Thymus (tissue), 11 donors: ENCODE measurements around the gene BUD13. TPM values are rescaled to one million over a fixed set of nuclear protein-coding genes. Genes with fewer than 3 reads are reported as not detected.
"Not testable (repeated sequence)": the region's sequence is repeated elsewhere in the genome, so short reads cannot be mapped to it uniquely, and the experiment has no call there.

Experiments used
- DNase-seq, 9 donors: peaks; one replicate each; pipeline ENCODE4 v3.0.0-alpha.2; 2013; ENCODE audit warnings: low spot score in 9 of 9, low read depth in 6 of 9, missing footprints in 1 of 9
- H3K27ac ChIP-seq, 2 donors: one replicate each; pipeline ENCODE4 v1.5.1; 2013; ENCODE audit warnings: control low read depth in 1 of 2, low read depth in 1 of 2, low read length in 1 of 2, mild to moderate bottlenecking in 1 of 2, moderate library complexity in 1 of 2
- H3K27me3 ChIP-seq, 2 donors: one replicate each; pipeline ENCODE4 v1.5.1; 2013; ENCODE audit warnings: low read length in 1 of 2; ENCODE audit not compliant: control insufficient read depth in 2 of 2, insufficient read depth in 1 of 2
- H3K36me3 ChIP-seq, 2 donors: one replicate each; pipeline ENCODE4 v1.5.1; 2013; ENCODE audit warnings: low read length in 1 of 2, mild to moderate bottlenecking in 1 of 2, moderate library complexity in 1 of 2; ENCODE audit not compliant: control insufficient read depth in 2 of 2, insufficient read depth in 2 of 2
- H3K4me1 ChIP-seq, 2 donors: one replicate each; pipeline ENCODE4 v1.5.1; 2013; ENCODE audit warnings: low read length in 2 of 2; ENCODE audit not compliant: control insufficient read depth in 2 of 2, insufficient read depth in 2 of 2
- H3K4me3 ChIP-seq, 2 donors: one replicate each; pipeline ENCODE4 v1.5.1; 2013; ENCODE audit warnings: low read length in 2 of 2, control low read depth in 1 of 2, mild to moderate bottlenecking in 1 of 2
- H3K9me3 ChIP-seq, 2 donors: one replicate each; pipeline ENCODE4 v1.5.1; 2013; ENCODE audit warnings: low read length in 1 of 2, mild to moderate bottlenecking in 1 of 2; ENCODE audit not compliant: control insufficient read depth in 2 of 2, insufficient read depth in 1 of 2
- WGBS: extraction: QIAGEN DNeasy Blood & Tissue Kit; methylation state at CpG from one replicate; pipeline ENCODE4 v1.1.7; 2013; 5-methylcytosine and 5-hydroxymethylcytosine counted together
- polyA plus RNA-seq: library from polyadenylated mRNA; stranded (reverse); fragments of 200-250 nt; gene quantifications from one replicate; pipeline ENCODE4 v1.2.3, GENCODE V29; 2013
- total RNA-seq: library from RNA; stranded (reverse); fragments of 120-200 nt; gene quantifications from one replicate; pipeline ENCODE4 v1.2.4, GENCODE V29; 2013
- donor health status: healthy.

BUD13 gene
- total and polyA plus RNA-seq, 2 donors, result 18.1 to 36.9 TPM

DNA sequence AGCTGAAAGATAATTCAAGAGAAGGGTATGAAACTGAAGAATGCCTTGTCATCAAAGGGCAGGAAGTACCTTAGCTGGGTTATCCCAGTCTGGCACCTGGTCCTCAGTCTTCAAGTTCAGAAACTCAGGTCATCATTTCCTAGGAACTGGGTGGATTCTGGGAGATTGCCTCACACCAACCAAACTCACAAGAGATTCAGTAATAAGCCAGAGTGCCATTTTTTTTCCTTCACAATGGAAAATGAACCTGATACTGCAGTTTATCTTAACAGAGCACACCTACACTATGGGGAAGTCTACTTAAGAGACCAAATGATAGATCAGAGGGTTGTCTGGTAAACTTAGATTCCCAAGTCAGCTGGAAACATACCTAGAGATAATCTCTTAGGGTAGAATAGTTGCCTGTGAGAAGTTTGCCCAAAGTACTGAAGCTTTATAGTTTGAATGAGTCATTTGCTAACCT is 3.8 kb upstream of the BUD13 start:
- DNase-seq, result peak in 1 of 9 donors; percentile 31
- H3K9me3 ChIP-seq, result no peaks in the 10 kb centered on the region
- peaks cover 23 to 42% of the 10 kb centered on the region in 2 donors for H3K36me3 ChIP-seq
- peaks cover 10 to 20% of the 10 kb centered on the region in 2 donors for H3K4me1 ChIP-seq
- H3K27me3 ChIP-seq, result no peaks in the 10 kb centered on the region
- no peak overlapping the region for H3K4me3 ChIP-seq
- H3K27ac ChIP-seq, result peak overlapping the region in 1 of 2 donors; percentile 9

GRCh38 chr11:116775975-116776374 is 3.2 kb upstream of the BUD13 start:
- peaks cover 14 to 22% of the 10 kb centered on the region in 2 donors for H3K4me1 ChIP-seq
- no peaks in the 10 kb centered on the region for H3K9me3 ChIP-seq
- H3K27ac ChIP-seq, result peak overlapping the region in 1 of 2 donors; percentile 9
- H3K36me3 ChIP-seq, result peaks cover 23 to 36% of the 10 kb centered on the region in 2 donors
- H3K27me3 ChIP-seq, result no peaks in the 10 kb centered on the region
- 98% methylated on average over 5 of the region's 5 CpGs for WGBS
- no peak overlapping the region for H3K4me3 ChIP-seq
- DNase-seq, result no peak

GRCh38 chr11:116774661-116775060 is 1.9 kb upstream of the BUD13 start:
- no peak overlapping the region for H3K4me3 ChIP-seq
- no peak for DNase-seq
- H3K4me1 ChIP-seq, result peaks cover 14 to 22% of the 10 kb centered on the region in 2 donors
- H3K9me3 ChIP-seq, result no peaks in the 10 kb centered on the region
- H3K27me3 ChIP-seq, result no peaks in the 10 kb centered on the region
- no peak overlapping the region for H3K27ac ChIP-seq
- WGBS, result 96% methylated on average over 5 of the region's 5 CpGs
- peaks cover 16 to 28% of the 10 kb centered on the region in 2 donors for H3K36me3 ChIP-seq

- peak in 2 of 9 donors; percentile 23 to 27 for DNase-seq
- Histone ChIP-seq H3K9me3 (no peaks in the 10 kb centered on the region), H3K27me3 (no peaks in the 10 kb centered on the region), H3K27ac (peak overlapping the region; percentile 74 to 92), H3K4me1 (peaks cover 14 to 22% of the 10 kb centered on the region in 2 donors), H3K36me3 (peaks cover 6 to 23% of the 10 kb centered on the region in 2 donors), H3K4me3 (peak overlapping the region; percentile 98)
- WGBS, result 5% methylated on average over 25 of the region's 25 CpGs
These were observed 663 bp upstream of the BUD13 start for GRCh38 chr11:116773203-116774097.

GRCh38 chr11:116771935-116772334 is 852 bp downstream of the BUD13 start:
- WGBS, result 9% methylated on average over 2 of the region's 2 CpGs
- Histone ChIP-seq H3K4me3 (peak overlapping the region; percentile 98), H3K9me3 (no peaks in the 10 kb centered on the region), H3K36me3 (peaks cover 4 to 15% of the 10 kb centered on the region in 2 donors), H3K4me1 (peaks cover 14 to 22% of the 10 kb centered on the region in 2 donors), H3K27ac (peak overlapping the region in 1 of 2 donors; percentile 94), H3K27me3 (no peaks in the 10 kb centered on the region)
- no peak for DNase-seq

- WGBS, result 98% methylated on average over 2 of the region's 2 CpGs
- Histone ChIP-seq H3K27ac (no peak overlapping the region), H3K36me3 (peaks cover 48 to 74% of the 10 kb centered on the region in 2 donors), H3K4me3 (no peak overlapping the region), H3K4me1 (no peaks in the 10 kb centered on the region), H3K9me3 (no peaks in the 10 kb centered on the region), H3K27me3 (no peaks in the 10 kb centered on the region)
- DNase-seq, result no peak
These were observed 10.7 kb downstream of the BUD13 start for GRCh38 chr11:116762132-116762531.

GRCh38 chr11:116756044-116756443 is 16.7 kb downstream of the BUD13 start:
- not testable (repeated sequence) for DNase-seq, H3K27me3 ChIP-seq, H3K27ac ChIP-seq, H3K9me3 ChIP-seq, H3K4me3 ChIP-seq, H3K4me1 ChIP-seq
- WGBS, result 79% methylated on average over 8 of the region's 8 CpGs
- H3K36me3 ChIP-seq, result peaks cover 43 to 85% of the 10 kb centered on the region in 2 donors

- no peak for DNase-seq
- no peaks in the 10 kb centered on the region for H3K4me1 ChIP-seq
- no peak overlapping the region for H3K27ac ChIP-seq
- H3K4me3 ChIP-seq, result no peak overlapping the region
- no peaks in the 10 kb centered on the region for H3K9me3 ChIP-seq
- H3K27me3 ChIP-seq, result no peaks in the 10 kb centered on the region
- peaks cover 38 to 70% of the 10 kb centered on the region in 2 donors for H3K36me3 ChIP-seq
- WGBS, result 95% methylated on average over 2 of the region's 2 CpGs
These were observed 22.6 kb downstream of the BUD13 start for GRCh38 chr11:116750070-116750718.

DNA sequence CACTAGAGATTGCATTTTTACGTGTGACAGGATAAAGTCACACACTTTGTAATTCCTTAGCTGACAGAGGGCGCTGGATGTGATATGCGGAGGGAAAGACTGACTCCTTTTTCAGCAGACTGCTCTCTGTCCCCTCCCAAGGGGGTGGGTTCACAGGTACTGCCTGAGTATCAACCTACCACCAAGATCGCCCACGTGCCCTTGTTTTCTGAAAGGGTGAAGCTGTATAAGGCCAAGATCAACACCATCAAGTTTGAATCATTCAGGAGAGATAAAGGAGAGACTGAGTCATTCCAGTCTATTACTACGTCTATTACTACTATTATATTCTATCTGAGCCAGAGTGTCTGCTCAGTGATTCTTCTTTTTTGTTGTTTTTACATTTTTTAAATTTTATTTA is 30.7 kb downstream of the BUD13 start:
- WGBS, result 98% methylated on average over 6 of the region's 6 CpGs
- Histone ChIP-seq H3K4me1 (peaks cover 8 to 21% of the 10 kb centered on the region in 2 donors), H3K4me3 (no peak overlapping the region), H3K36me3 (peaks cover 8 to 14% of the 10 kb centered on the region in 2 donors), H3K27me3 (no peaks in the 10 kb centered on the region), H3K9me3 (no peaks in the 10 kb centered on the region), H3K27ac (no peak overlapping the region)
- DNase-seq, result no peak
